ENCODE data around the gene CDC42BPA. TPM values are rescaled to one million over a fixed set of nuclear protein-coding genes. Genes with fewer than 3 reads are reported as not detected.

The CDC42BPA gene
- total and polyA plus RNA-seq, 2 of the 8 experiments (the other 6 are each of a cell fraction or from before 2014, with no cell fraction given) = 7.1 to 28.5 TPM

GRCh38 chr1:227225715-227226346, 92.5 kb downstream of the CDC42BPA start (continued):
- TF ChIP-seq SIN3A (conservative IDR thresholded peaks at IDR 0.05 in 1 of 2, IDR thresholded peaks at IDR 0.05 in 1 of 2; ENCODE audit: low read depth in 1 of 2, low read length in 2 of 2) (no peak), RFX5 (IDR thresholded peaks at IDR 0.05; ENCODE audit: borderline replicate concordance, low read depth, low read length) (no peak), CREB1 (IDR thresholded peaks at IDR 0.05) (no peak), SP1 (IDR thresholded peaks at IDR 0.05; ENCODE audit: low read depth, low read length) (no peak), ATF2 (IDR thresholded peaks at IDR 0.05; ENCODE audit: low read length) (no peak), CHD1 (IDR thresholded peaks at IDR 0.05; ENCODE audit: low read depth, low read length) (no peak), NRF1 (IDR thresholded peaks at IDR 0.05; ENCODE audit: low read depth, low read length) (no peak)

Data from H1 (cell line).